ENCODE results near the gene FBXO47. TPM values are rescaled to one million over a fixed set of nuclear protein-coding genes. Genes with fewer than 3 reads are reported as not detected.
A peak's percentile ranks its signal among the peaks of the same experiment; 100 is the strongest.

Gene FBXO47
- total and polyA plus RNA-seq, 9 of the 15 experiments (the other 6 are each of a cell fraction or from before 2014, with no cell fraction given): not detected

DNA sequence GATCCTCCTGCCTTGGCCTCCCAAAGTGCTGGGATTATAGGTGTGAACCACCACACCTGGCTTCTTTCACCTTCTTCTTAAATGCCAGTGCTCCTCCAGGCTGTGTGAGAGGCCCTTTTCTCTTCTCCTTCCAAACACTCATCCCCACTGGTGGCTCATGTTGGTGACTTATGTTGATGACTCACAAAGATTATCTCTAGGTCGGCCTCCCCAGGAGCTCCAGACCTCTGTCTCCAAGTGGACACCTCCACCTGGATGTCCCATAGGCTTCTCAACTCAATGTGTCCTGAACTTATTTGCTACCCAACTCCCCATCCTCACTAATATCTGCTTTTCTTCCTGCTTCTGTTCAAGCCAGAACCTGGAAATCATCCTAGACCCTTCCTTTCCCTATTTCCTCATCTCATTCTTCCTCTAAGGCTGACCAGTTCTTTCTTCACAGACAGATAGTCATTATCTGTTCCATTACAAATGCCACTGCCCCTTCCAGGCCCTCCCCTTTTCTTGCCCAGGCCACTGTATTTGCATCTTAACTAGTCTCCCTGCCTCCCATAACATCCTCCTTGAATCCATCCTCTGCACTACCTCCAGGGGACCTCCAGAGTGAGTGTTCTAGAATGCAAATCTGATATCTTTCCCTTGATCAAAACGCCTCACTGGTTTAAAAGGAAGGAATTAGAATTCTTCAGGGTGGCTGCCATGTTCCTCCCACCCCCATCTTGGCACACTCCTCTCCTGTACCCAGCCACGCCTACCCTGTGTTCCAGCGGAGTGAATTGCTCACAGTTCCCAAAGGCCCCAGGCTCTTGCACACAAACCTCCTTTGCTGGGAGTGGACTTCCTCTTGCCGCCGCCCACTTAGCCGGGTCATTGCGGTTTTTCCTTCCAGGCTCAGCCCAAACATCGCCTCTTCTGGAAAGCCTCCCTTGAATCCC is 34.8 kb upstream of the FBXO47 start (continued):
- TF ChIP-seq, protein P1, sequence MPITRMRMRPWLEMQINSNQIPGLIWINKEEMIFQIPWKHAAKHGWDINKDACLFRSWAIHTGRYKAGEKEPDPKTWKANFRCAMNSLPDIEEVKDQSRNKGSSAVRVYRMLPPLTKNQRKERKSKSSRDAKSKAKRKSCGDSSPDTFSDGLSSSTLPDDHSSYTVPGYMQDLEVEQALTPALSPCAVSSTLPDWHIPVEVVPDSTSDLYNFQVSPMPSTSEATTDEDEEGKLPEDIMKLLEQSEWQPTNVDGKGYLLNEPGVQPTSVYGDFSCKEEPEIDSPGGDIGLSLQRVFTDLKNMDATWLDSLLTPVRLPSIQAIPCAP (CRISPR knock-in tag; IDR thresholded peaks at IDR 0.05; ENCODE audit: borderline replicate concordance): no peak
- TF ChIP-seq ZNF445 (CRISPR knock-in tag; IDR thresholded peaks at IDR 0.05; ENCODE audit: low read depth): no peak
- TF ChIP-seq MXI1 (IDR thresholded peaks at IDR 0.05; ENCODE audit: low read depth, low read length): no peak
- no peak for TF ChIP-seq NFRKB (IDR thresholded peaks at IDR 0.05; ENCODE audit: low read depth)
- TF ChIP-seq ZNF282 (CRISPR knock-in tag; IDR thresholded peaks at IDR 0.05): no peak
- TF ChIP-seq, protein P2, sequence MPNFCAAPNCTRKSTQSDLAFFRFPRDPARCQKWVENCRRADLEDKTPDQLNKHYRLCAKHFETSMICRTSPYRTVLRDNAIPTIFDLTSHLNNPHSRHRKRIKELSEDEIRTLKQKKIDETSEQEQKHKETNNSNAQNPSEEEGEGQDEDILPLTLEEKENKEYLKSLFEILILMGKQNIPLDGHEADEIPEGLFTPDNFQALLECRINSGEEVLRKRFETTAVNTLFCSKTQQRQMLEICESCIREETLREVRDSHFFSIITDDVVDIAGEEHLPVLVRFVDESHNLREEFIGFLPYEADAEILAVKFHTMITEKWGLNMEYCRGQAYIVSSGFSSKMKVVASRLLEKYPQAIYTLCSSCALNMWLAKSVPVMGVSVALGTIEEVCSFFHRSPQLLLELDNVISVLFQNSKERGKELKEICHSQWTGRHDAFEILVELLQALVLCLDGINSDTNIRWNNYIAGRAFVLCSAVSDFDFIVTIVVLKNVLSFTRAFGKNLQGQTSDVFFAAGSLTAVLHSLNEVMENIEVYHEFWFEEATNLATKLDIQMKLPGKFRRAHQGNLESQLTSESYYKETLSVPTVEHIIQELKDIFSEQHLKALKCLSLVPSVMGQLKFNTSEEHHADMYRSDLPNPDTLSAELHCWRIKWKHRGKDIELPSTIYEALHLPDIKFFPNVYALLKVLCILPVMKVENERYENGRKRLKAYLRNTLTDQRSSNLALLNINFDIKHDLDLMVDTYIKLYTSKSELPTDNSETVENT (CRISPR knock-in tag; IDR thresholded peaks at IDR 0.05): no peak
- no peak for TF ChIP-seq CXXC5 (CRISPR knock-in tag; IDR thresholded peaks at IDR 0.05)
- TF ChIP-seq NUFIP1 (IDR thresholded peaks at IDR 0.05; ENCODE audit: partially characterized antibody): no peak
- no peak for TF ChIP-seq C11orf30 (IDR thresholded peaks at IDR 0.05; ENCODE audit: low read depth)
- TF ChIP-seq ZNF140 (CRISPR knock-in tag; IDR thresholded peaks at IDR 0.05): no peak
- TF ChIP-seq ZNF146 (CRISPR knock-in tag; IDR thresholded peaks at IDR 0.05; ENCODE audit: unreplicated experiment): no peak
- TF ChIP-seq, protein P3, sequence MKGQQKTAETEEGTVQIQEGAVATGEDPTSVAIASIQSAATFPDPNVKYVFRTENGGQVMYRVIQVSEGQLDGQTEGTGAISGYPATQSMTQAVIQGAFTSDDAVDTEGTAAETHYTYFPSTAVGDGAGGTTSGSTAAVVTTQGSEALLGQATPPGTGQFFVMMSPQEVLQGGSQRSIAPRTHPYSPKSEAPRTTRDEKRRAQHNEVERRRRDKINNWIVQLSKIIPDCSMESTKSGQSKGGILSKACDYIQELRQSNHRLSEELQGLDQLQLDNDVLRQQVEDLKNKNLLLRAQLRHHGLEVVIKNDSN (CRISPR knock-in tag; IDR thresholded peaks at IDR 0.05): no peak
- TF ChIP-seq SMAD2 (IDR thresholded peaks at IDR 0.05; ENCODE audit: low read depth, low read length): no peak
- TF ChIP-seq ZKSCAN3 (CRISPR knock-in tag; IDR thresholded peaks at IDR 0.05): no peak
- no peak for TF ChIP-seq MTA2 (IDR thresholded peaks at IDR 0.05; ENCODE audit: low read depth)
- TF ChIP-seq FUS (optimal IDR thresholded peaks at IDR 0.05; ENCODE audit: low read depth, low read length): no peak
- TF ChIP-seq, protein P4, sequence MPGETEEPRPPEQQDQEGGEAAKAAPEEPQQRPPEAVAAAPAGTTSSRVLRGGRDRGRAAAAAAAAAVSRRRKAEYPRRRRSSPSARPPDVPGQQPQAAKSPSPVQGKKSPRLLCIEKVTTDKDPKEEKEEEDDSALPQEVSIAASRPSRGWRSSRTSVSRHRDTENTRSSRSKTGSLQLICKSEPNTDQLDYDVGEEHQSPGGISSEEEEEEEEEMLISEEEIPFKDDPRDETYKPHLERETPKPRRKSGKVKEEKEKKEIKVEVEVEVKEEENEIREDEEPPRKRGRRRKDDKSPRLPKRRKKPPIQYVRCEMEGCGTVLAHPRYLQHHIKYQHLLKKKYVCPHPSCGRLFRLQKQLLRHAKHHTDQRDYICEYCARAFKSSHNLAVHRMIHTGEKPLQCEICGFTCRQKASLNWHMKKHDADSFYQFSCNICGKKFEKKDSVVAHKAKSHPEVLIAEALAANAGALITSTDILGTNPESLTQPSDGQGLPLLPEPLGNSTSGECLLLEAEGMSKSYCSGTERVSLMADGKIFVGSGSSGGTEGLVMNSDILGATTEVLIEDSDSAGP (CRISPR knock-in tag; IDR thresholded peaks at IDR 0.05): no peak
- TF ChIP-seq ZNF589 (CRISPR knock-in tag; IDR thresholded peaks at IDR 0.05; ENCODE audit: low read depth): no peak
- peak in 1 of 2 experiments; percentile 13; a peak in 1 of 4 replicates for TF ChIP-seq RCOR1 (IDR thresholded peaks at IDR 0.05; ENCODE audit: borderline replicate concordance in 1 of 2, low read depth in 2 of 2, low read length in 2 of 2)
- no peak for TF ChIP-seq ZNF696 (CRISPR knock-in tag; conservative IDR thresholded peaks at IDR 0.05)
- no peak for TF ChIP-seq EHMT2 (IDR thresholded peaks at IDR 0.05)
- TF ChIP-seq, protein P5, sequence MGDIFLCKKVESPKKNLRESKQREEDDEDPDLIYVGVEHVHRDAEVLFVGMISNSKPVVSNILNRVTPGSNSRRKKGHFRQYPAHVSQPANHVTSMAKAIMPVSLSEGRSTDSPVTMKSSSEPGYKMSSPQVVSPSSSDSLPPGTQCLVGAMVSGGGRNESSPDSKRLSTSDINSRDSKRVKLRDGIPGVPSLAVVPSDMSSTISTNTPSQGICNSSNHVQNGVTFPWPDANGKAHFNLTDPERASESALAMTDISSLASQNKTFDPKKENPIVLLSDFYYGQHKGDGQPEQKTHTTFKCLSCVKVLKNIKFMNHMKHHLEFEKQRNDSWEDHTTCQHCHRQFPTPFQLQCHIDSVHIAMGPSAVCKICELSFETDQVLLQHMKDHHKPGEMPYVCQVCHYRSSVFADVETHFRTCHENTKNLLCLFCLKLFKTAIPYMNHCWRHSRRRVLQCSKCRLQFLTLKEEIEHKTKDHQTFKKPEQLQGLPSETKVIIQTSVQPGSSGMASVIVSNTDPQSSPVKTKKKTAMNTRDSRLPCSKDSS (IDR thresholded peaks at IDR 0.05; ENCODE audit: low read depth, partially characterized antibody): no peak

All from K562 (cell line).